Activated CD8-positive, alpha-beta memory T cell treated with anti-CD3 and anti-CD28 coated beads, Interleukin-2, amount 50 U/mL, for 1 hour (primary cell): ENCODE measurements around the gene CTNNB1.

Experiments used
- DNase-seq: peaks from one replicate; pipeline ENCODE4 v3.0.0-alpha.2; 2020; ENCODE audit errors: extremely low read depth

Gene CTNNB1

GRCh38 chr3:41192885-41193284, 6.4 kb upstream of the CTNNB1 start:
- no peak for DNase-seq

GRCh38 chr3:41193794-41194539, 5.3 kb upstream of the CTNNB1 start:
- no peak for DNase-seq

GRCh38 chr3:41194701-41195100, 4.6 kb upstream of the CTNNB1 start:
- DNase-seq: no peak

- no peak for DNase-seq
These were observed 3.4 kb upstream of the CTNNB1 start for GRCh38 chr3:41195946-41196345.

GRCh38 chr3:41196499-41197410, 2.5 kb upstream of the CTNNB1 start:
- no peak for DNase-seq

GRCh38 chr3:41198046-41198445, 1.3 kb upstream of the CTNNB1 start:
- no peak for DNase-seq

- DNase-seq: no peak
These were observed 779 bp upstream of the CTNNB1 start for GRCh38 chr3:41198526-41198925.

- no peak for DNase-seq
These were observed 762 bp downstream of the CTNNB1 start for GRCh38 chr3:41199866-41200668.

- no peak for DNase-seq
These were observed 1.3 kb downstream of the CTNNB1 start for GRCh38 chr3:41200669-41201021.

GRCh38 chr3:41202075-41202833, 2.9 kb downstream of the CTNNB1 start:
- no peak for DNase-seq

GRCh38 chr3:41202834-41203345, 3.6 kb downstream of the CTNNB1 start:
- no peak for DNase-seq

GRCh38 chr3:41204369-41204768, 5.1 kb downstream of the CTNNB1 start:
- no peak for DNase-seq

- no peak for DNase-seq
These were observed 6.3 kb downstream of the CTNNB1 start for GRCh38 chr3:41205591-41205990.

GRCh38 chr3:41207355-41207754, 8.1 kb downstream of the CTNNB1 start:
- no peak for DNase-seq

GRCh38 chr3:41208507-41209220, 9.4 kb downstream of the CTNNB1 start:
- DNase-seq: no peak

- DNase-seq: no peak
These were observed 10.3 kb downstream of the CTNNB1 start for GRCh38 chr3:41209646-41210045.

GRCh38 chr3:41210966-41211365, 11.7 kb downstream of the CTNNB1 start:
- no peak for DNase-seq

GRCh38 chr3:41212088-41212487, 12.8 kb downstream of the CTNNB1 start:
- DNase-seq: no peak

- DNase-seq: no peak
These were observed 14.3 kb downstream of the CTNNB1 start for GRCh38 chr3:41213588-41213987.

GRCh38 chr3:41216422-41216821, 17.1 kb downstream of the CTNNB1 start:
- DNase-seq: no peak

GRCh38 chr3:41216993-41217392, 17.7 kb downstream of the CTNNB1 start:
- DNase-seq: no peak
